H1 (cell line): ENCODE measurements around the gene KMT5B. TPM values are rescaled to one million over a fixed set of nuclear protein-coding genes. Genes with fewer than 3 reads are reported as not detected.

Source experiments
- CTCF ChIA-PET: fragments of 300-600 bp; sonication (Branson Sonifier 250); formaldehyde crosslinking; loops from one replicate; lab custom pipeline; 2021; ENCODE audit not compliant: partially characterized antibody; lab: Charles Lee
- POLR2A ChIA-PET: fragments of 300-600 bp; sonication (Branson Sonifier 250); formaldehyde crosslinking; loops from one replicate; lab custom pipeline; 2021; ENCODE audit warnings: inconsistent platforms; ENCODE audit not compliant: partially characterized antibody; lab: Charles Lee
- DNase-seq, 2 experiments: peaks; one replicate each; pipeline versions ENCODE4 v3.0.0 to v3.0.0-alpha.2; 2010 to 2022; ENCODE audit warnings: low spot score in 2 of 2, low read depth in 1 of 2, mixed read lengths in 1 of 2
- FAIRE-seq: peaks from 2 replicates; lab custom pipeline; 2011; peaks lifted over from hg19 to GRCh38; lab: Jason Lieb, UNC
- H2AFZ ChIP-seq: 2 replicates; pipeline ENCODE4 v1.8.1; 2012; ENCODE audit warnings: low read length, inconsistent platforms
- H2AK5ac ChIP-seq: 2 replicates; pipeline ENCODE4 v1.6.1; 2013; ENCODE audit warnings: low read depth, low read length
- H2BK120ac ChIP-seq: replicated peaks from 2 replicates; pipeline ENCODE3; 2013; ENCODE audit warnings: low read depth, low read length, inconsistent platforms
- H2BK12ac ChIP-seq: 2 replicates; pipeline ENCODE4 v1.6.1; 2013; ENCODE audit warnings: low read depth, low read length
- H2BK15ac ChIP-seq: 2 replicates; pipeline ENCODE4 v1.6.1; 2013; ENCODE audit warnings: low read length
- H2BK20ac ChIP-seq: 2 replicates; pipeline ENCODE4 v1.6.1; 2013; ENCODE audit warnings: low read length
- H2BK5ac ChIP-seq: 2 replicates; pipeline ENCODE4 v1.6.1; 2013; ENCODE audit warnings: low read depth, low read length
- H3K14ac ChIP-seq: 2 replicates; pipeline ENCODE4 v1.6.1; 2013; ENCODE audit warnings: inconsistent platforms; ENCODE audit not compliant: insufficient read length
- H3K18ac ChIP-seq: 2 replicates; pipeline ENCODE4 v1.6.1; 2013; ENCODE audit warnings: low read length; ENCODE audit errors: extremely low read depth
- H3K23ac ChIP-seq: 2 replicates; pipeline ENCODE4 v1.6.1; 2013; ENCODE audit warnings: inconsistent platforms; ENCODE audit not compliant: insufficient read length
- H3K23me2 ChIP-seq: 2 replicates; pipeline ENCODE4 v1.6.1; 2013; ENCODE audit warnings: low read depth, low read length
- H3K27ac ChIP-seq: 2 replicates; pipeline ENCODE4 v1.6.1; 2011; ENCODE audit warnings: low read depth, low read length, inconsistent platforms
- H3K27me3 ChIP-seq, 4 experiments: replicated peaks in 1 of 4; 1 replicate in 1 of 4; 2 replicates in 3 of 4; pipeline versions ENCODE4 v1.6.1 to v1.8.1; 2011 to 2013; ENCODE audit warnings: low read length in 3 of 4, mild to moderate bottlenecking in 3 of 4, inconsistent platforms in 2 of 4, mixed read lengths in 2 of 4, moderate library complexity in 1 of 4; ENCODE audit not compliant: control insufficient read depth in 3 of 4, insufficient read depth in 3 of 4; ENCODE audit errors: extremely low read depth in 1 of 4
- H3K36me3 ChIP-seq, 4 experiments: 2 replicates each; pipeline versions ENCODE4 v1.6.1 to v1.8.1; 2011 to 2013; ENCODE audit warnings: mild to moderate bottlenecking in 4 of 4, low read length in 3 of 4, moderate library complexity in 2 of 4, control low read depth in 1 of 4, inconsistent platforms in 1 of 4; ENCODE audit not compliant: insufficient read depth in 4 of 4, control insufficient read depth in 2 of 4
- H3K4ac ChIP-seq: replicated peaks from 2 replicates; pipeline ENCODE3; 2013; ENCODE audit warnings: low read length, low read depth, mixed read lengths, inconsistent platforms; ENCODE audit not compliant: insufficient read length
- H3K4me1 ChIP-seq, 4 experiments: replicated peaks in 1 of 4; 1 replicate in 1 of 4; 2 replicates in 3 of 4; pipeline versions ENCODE4 v1.6.1 to v1.8.1; 2011 to 2013; ENCODE audit warnings: low read length in 3 of 4, inconsistent platforms in 2 of 4, mixed read lengths in 1 of 4; ENCODE audit not compliant: insufficient read depth in 4 of 4, control insufficient read depth in 3 of 4
- H3K4me2 ChIP-seq, 2 experiments: 2 replicates each; pipeline versions ENCODE4 v1.6.1 to v1.8.1; 2011 to 2013; ENCODE audit warnings: low read depth in 2 of 2, low read length in 2 of 2, control low read depth in 1 of 2, inconsistent platforms in 1 of 2, mild to moderate bottlenecking in 1 of 2; ENCODE audit not compliant: insufficient read depth in 1 of 2
- H3K4me3 ChIP-seq, 4 experiments: fragments of 200-600, 300-600 bp in 1 of 4; sonication (generic), shearing (Covaris generic), sonication (Bioruptor Twin) in 1 of 4; 2 replicates each; pipeline versions ENCODE4 v1.5.1 to v1.8.1; 2011 to 2016; ENCODE audit warnings: low read length in 4 of 4, low read depth in 3 of 4, control low read depth in 2 of 4, inconsistent platforms in 2 of 4, mild to moderate bottlenecking in 2 of 4, mixed read lengths in 1 of 4, moderate library complexity in 1 of 4; ENCODE audit not compliant: insufficient read depth in 2 of 4; ENCODE audit errors: extremely low read depth in 1 of 4
- H3K56ac ChIP-seq: replicated peaks from 2 replicates; pipeline ENCODE3; 2013; ENCODE audit warnings: low read depth, mild to moderate bottlenecking, mixed read lengths, low read length, inconsistent platforms; ENCODE audit not compliant: insufficient read length
- H3K79me1 ChIP-seq: 2 replicates; pipeline ENCODE4 v1.6.1; 2013; ENCODE audit warnings: low read depth, low read length, control low read depth
- H3K79me2 ChIP-seq, 2 experiments: 2 replicates each; pipeline versions ENCODE4 v1.6.1 to v1.8.1; 2012 to 2013; ENCODE audit warnings: low read length in 2 of 2, mild to moderate bottlenecking in 2 of 2, inconsistent platforms in 1 of 2; ENCODE audit not compliant: insufficient read depth in 2 of 2, control insufficient read depth in 1 of 2
- H3K9ac ChIP-seq, 4 experiments: replicated peaks in 1 of 4; 1 replicate in 1 of 4; 2 replicates in 3 of 4; pipeline versions ENCODE4 v1.6.1 to v1.8.1; 2011 to 2013; ENCODE audit warnings: low read depth in 3 of 4, low read length in 3 of 4, control low read depth in 2 of 4, mild to moderate bottlenecking in 2 of 4, moderate library complexity in 2 of 4, inconsistent platforms in 1 of 4; ENCODE audit errors: extremely low read depth in 1 of 4
- H3K9me3 ChIP-seq, 2 experiments: 2 replicates each; pipeline versions ENCODE4 v1.6.1 to v1.8.1; 2012 to 2013; ENCODE audit warnings: mild to moderate bottlenecking in 2 of 2, moderate library complexity in 2 of 2, control low read depth in 1 of 2, inconsistent platforms in 1 of 2, low read depth in 1 of 2, low read length in 1 of 2, mixed read lengths in 1 of 2; ENCODE audit not compliant: insufficient read depth in 2 of 2
- H4K20me1 ChIP-seq, 2 experiments: replicated peaks in 1 of 2; 2 replicates each; pipeline versions ENCODE3 to v1.8.1; 2011 to 2013; ENCODE audit warnings: inconsistent platforms in 2 of 2, low read length in 2 of 2, mild to moderate bottlenecking in 1 of 2; ENCODE audit not compliant: insufficient read depth in 2 of 2, control insufficient read depth in 1 of 2
- H4K5ac ChIP-seq: 2 replicates; pipeline ENCODE4 v1.6.1; 2013; ENCODE audit warnings: low read length, low read depth, mixed read lengths, inconsistent platforms; ENCODE audit not compliant: insufficient read length
- H4K8ac ChIP-seq: 2 replicates; pipeline ENCODE4 v1.8.0; 2013; ENCODE audit warnings: mild to moderate bottlenecking, moderate library complexity, low read length, inconsistent platforms; ENCODE audit not compliant: insufficient read depth; ENCODE audit errors: extremely low read depth
- H4K91ac ChIP-seq: replicated peaks from 2 replicates; pipeline ENCODE3; 2013; ENCODE audit warnings: low read length, mixed read lengths, inconsistent platforms; ENCODE audit not compliant: insufficient read length
- ASH2L ChIP-seq: fragments of 200-600, 300-600 bp; sonication (generic); IDR thresholded peaks from one replicate; pipeline ENCODE4 v1.7.1; 2017; ENCODE audit warnings: low read length
- BCL11A ChIP-seq, 2 experiments: IDR thresholded peaks; one replicate each; pipeline ENCODE4 v1.6.1; 2011; ENCODE audit warnings: low read depth in 2 of 2, low read length in 2 of 2, mild to moderate bottlenecking in 2 of 2
- CHD2 ChIP-seq: IDR thresholded peaks from 2 replicates; pipeline ENCODE4 v1.6.1; 2012; ENCODE audit warnings: low read length, improper control_type of control experiment
- CTBP2 ChIP-seq: IDR thresholded peaks from 2 replicates; pipeline ENCODE4 v1.7.0; 2011; ENCODE audit warnings: borderline replicate concordance, mild to moderate bottlenecking, moderate library complexity, mixed read lengths, low read length; ENCODE audit not compliant: insufficient read depth, insufficient read length
- HDAC6 ChIP-seq: IDR thresholded peaks from one replicate; pipeline ENCODE4 v1.7.1; 2012; ENCODE audit warnings: low read depth, mild to moderate bottlenecking, inconsistent platforms, low read length, moderate library complexity
- JUN ChIP-seq: IDR thresholded peaks from 2 replicates; pipeline ENCODE4 v1.6.1; 2011; ENCODE audit warnings: low read depth, mild to moderate bottlenecking, improper control_type of control experiment, low read length
- NRF1 ChIP-seq: IDR thresholded peaks from 2 replicates; pipeline ENCODE4 v1.6.1; 2011; ENCODE audit warnings: mild to moderate bottlenecking, low read depth, low read length, improper control_type of control experiment
- POU5F1 ChIP-seq: IDR thresholded peaks from 2 replicates; pipeline ENCODE4 v1.6.1; 2011; ENCODE audit warnings: low read depth, mild to moderate bottlenecking, low read length, moderate library complexity
- SIN3A ChIP-seq, 2 experiments: IDR thresholded peaks in 1 of 2; conservative IDR thresholded peaks in 1 of 2; 2 replicates each; pipeline ENCODE4 v1.6.1; 2011 to 2012; ENCODE audit warnings: low read length in 2 of 2, improper control_type of control experiment in 1 of 2, low read depth in 1 of 2, mild to moderate bottlenecking in 1 of 2
- SP4 ChIP-seq: IDR thresholded peaks from 2 replicates; pipeline ENCODE4 v1.6.1; 2012; ENCODE audit warnings: low read length, inconsistent platforms
- TBP ChIP-seq: IDR thresholded peaks from 2 replicates; pipeline ENCODE4 v1.6.1; 2011; ENCODE audit warnings: low read depth, low read length, improper control_type of control experiment
- YY1 ChIP-seq: IDR thresholded peaks from 2 replicates; pipeline ENCODE4 v1.6.1; 2011; ENCODE audit warnings: low read depth, mild to moderate bottlenecking, low read length
- WGBS, 2 experiments: shearing (Covaris generic) in 1 of 2; methylation state at CpG; one replicate each; pipeline versions ENCODE4 v1.1.6 to v1.1.7; 2013 to 2015; ENCODE audit warnings: low lambda C conversion rate in 2 of 2, mixed read lengths in 2 of 2, inconsistent platforms in 1 of 2, low coverage in 1 of 2, missing lambda C conversion rate in 1 of 2; ENCODE audit not compliant: insufficient replicate concordance in 2 of 2, insufficient coverage in 1 of 2, insufficient read length in 1 of 2; ENCODE audit errors: extremely low coverage in 1 of 2, missing lambda C conversion rate in 1 of 2; 5-methylcytosine and 5-hydroxymethylcytosine counted together
- polyA plus RNA-seq, 7 experiments: library from polyadenylated mRNA; depleted of rRNA in 3 of 7; stranded (reverse) in 5 of 7; unstranded in 2 of 7; fragments of >200 nt in 5 of 7; fragments of 200-250 nt in 2 of 7; gene quantifications; 1 replicate in 5 of 7; 2 replicates in 1 of 7; 4 replicates in 1 of 7; pipeline versions ENCODE4 v1.2.1 to v1.2.3, GENCODE V29; 2011 to 2013; ENCODE audit warnings: missing spikeins in 2 of 7, mixed read lengths in 2 of 7
- total RNA-seq: library from RNA; stranded (reverse); fragmentation: NEBNext Ultra II Directional; extraction: Animal tissue kit (Norgen Biotek cat#: 25700); gene quantifications from 2 replicates; pipeline ENCODE4 v1.2.1, GENCODE V29; 2021
- TF ChIP-seq, protein P1 (sequence below): IDR thresholded peaks from 2 replicates; pipeline ENCODE4 v1.6.1; 2012; ENCODE audit warnings: inconsistent platforms

KMT5B gene
- total and polyA plus RNA-seq, 2 of the 8 experiments (the other 6 are each of a cell fraction or from before 2014, with no cell fraction given) = 11.0 to 40.8 TPM

- Histone ChIP-seq H3K4me2 (peak overlapping the region; percentile 79 to 93), H4K20me1 (peaks cover 7 to 10% of the 10 kb centered on the region in 2 experiments), H3K56ac (peak overlapping the region; percentile 92), H2AK5ac (no peak overlapping the region), H3K4me1 (peaks cover 4 to 20% (median 10%) of the 10 kb centered on the region in 4 experiments), H3K4ac (peak overlapping the region; percentile 98), H4K5ac (peak overlapping the region; percentile 96), H3K23me2 (peaks cover 10% of the 10 kb centered on the region; the same call in 1 of the 2 replicates), H3K27ac (peak overlapping the region; percentile 100), H2AFZ (no peak overlapping the region; the same call in 1 of the 2 replicates), H3K14ac (no peak overlapping the region), H3K9me3 (no peaks in the 10 kb centered on the region), H4K91ac (peak overlapping the region; percentile 98), H3K79me2 (peaks cover 21 to 37% of the 10 kb centered on the region in 2 experiments), H2BK5ac (peak overlapping the region; percentile 85; the same call in 1 of the 2 replicates), H3K36me3 (no peaks in the 10 kb centered on the region), H2BK15ac (no peak overlapping the region), H3K4me3 (peak overlapping the region; percentile 57 to 99 (median 74)), H2BK120ac (no peak overlapping the region), H3K18ac (peak overlapping the region; percentile 93), H2BK12ac (no peak overlapping the region), H3K9ac (peak overlapping the region; percentile 79 to 99 (median 98)), H2BK20ac (no peak overlapping the region), H3K79me1 (peaks cover 3% of the 10 kb centered on the region; the same call in 1 of the 2 replicates), H3K27me3 (peaks cover 0 to 2% (median 0%) of the 10 kb centered on the region in 4 experiments; a peak in 2 of 7 replicates), H4K8ac (peak overlapping the region; percentile 99), H3K23ac (no peak overlapping the region)
- no peak for FAIRE-seq
- peak; percentile 70 to 93 for DNase-seq
- CTCF ChIA-PET = no interaction called here
- WGBS, 2 experiments = 1% methylated on average over 47 of the region's 90 CpGs; no CpG with 5 or more reads in 1 of the 2 experiments
- POLR2A ChIA-PET = interaction anchor here (0.9 to 5.5 kb wide), 9 partner anchors 8 to 246 kb away, joined by 3 to 39 read pairs (median 4); partner anchors contain the start of gene C11orf24
- peak; percentile 85 for TF ChIP-seq YY1
- no peak for TF ChIP-seq POU5F1
- TF ChIP-seq BCL11A (IDR thresholded peaks at IDR 0.05; ENCODE audit: low read depth in 2 of 2, low read length in 2 of 2) = no peak
- TF ChIP-seq JUN = no peak
- no peak for TF ChIP-seq HDAC6
- no peak for TF ChIP-seq SP4
- no peak for TF ChIP-seq CTBP2
- TF ChIP-seq ASH2L = peak; percentile 72
- TF ChIP-seq, protein P1, sequence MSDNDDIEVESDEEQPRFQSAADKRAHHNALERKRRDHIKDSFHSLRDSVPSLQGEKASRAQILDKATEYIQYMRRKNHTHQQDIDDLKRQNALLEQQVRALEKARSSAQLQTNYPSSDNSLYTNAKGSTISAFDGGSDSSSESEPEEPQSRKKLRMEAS = peak; percentile 69
- TF ChIP-seq SIN3A (conservative IDR thresholded peaks at IDR 0.05 in 1 of 2, IDR thresholded peaks at IDR 0.05 in 1 of 2; ENCODE audit: low read depth in 1 of 2, low read length in 2 of 2) = peak; percentile 50 to 73; a peak in 2 of 4 replicates
- TF ChIP-seq CHD2 = peak; percentile 95
- TF ChIP-seq TBP = peak; percentile 87
- TF ChIP-seq NRF1 = no peak
Observed at GRCh38 chr11:68213555-68214172, 568 bp upstream of the KMT5B start.
